ENCODE results near the gene TEDDM1.
"Not testable (repeated sequence)": the region's sequence is repeated elsewhere in the genome, so short reads cannot be mapped to it uniquely, and the experiment has no call there.

The TEDDM1 gene

DNA sequence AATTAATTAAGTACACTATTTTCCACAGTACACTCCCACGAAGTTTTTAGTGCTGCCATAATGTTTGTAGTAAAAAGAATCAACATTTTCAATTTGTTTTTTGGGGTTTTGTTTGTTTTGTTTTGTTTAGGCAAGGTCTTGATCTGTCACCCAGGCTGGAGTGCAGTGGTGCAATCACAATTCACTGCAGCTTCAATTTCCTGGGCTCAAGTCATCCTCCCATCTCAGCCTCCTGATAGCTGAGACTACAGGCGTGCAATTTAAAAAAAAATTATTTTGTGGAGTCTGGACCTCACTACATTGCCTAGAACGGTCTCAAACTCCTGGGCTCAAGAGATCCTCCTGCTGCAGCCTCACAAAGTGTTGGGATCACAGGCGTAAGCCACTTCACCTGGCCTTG is 20.3 kb downstream of the TEDDM1 start:
- no peak for DNase-seq (ENCODE audit: low read depth)

- DNase-seq (ENCODE audit: low read depth) = not testable (repeated sequence)
Measured at GRCh38 chr1:182379781-182380180, 20.7 kb downstream of the TEDDM1 start.

DNA sequence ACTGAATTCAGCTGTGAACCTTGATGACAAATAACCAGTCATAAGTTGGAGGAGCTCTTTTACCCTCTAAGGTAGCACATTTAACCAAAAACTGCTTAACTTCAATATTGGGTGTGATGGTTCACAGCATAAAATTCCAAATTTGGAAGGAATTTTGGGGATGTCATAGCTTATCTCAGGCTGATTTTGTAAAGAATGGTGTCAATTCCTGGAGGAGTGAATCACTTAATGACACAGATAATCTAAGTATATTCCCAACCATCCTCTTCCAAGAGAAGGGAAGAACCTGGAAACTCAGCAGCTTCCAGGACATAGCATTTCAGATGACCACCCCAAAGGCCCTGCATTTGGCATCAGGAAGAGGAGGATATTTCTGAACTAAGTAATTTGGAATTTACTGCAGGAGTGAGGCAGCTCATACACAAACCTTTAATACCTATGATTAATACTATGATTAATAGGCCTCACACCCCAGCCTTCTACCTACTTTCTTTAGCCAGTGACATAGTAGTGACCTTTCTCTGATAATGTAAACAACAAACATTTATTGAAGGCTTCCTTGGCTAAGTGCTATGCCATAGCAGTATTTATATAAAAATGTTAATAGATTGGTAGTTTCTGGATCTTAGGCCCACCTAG is 23.4 kb downstream of the TEDDM1 start:
- DNase-seq (ENCODE audit: low read depth) = no peak

GRCh38 chr1:182374101-182374834 is 26.2 kb downstream of the TEDDM1 start:
- DNase-seq (ENCODE audit: low read depth) = no peak

DNA sequence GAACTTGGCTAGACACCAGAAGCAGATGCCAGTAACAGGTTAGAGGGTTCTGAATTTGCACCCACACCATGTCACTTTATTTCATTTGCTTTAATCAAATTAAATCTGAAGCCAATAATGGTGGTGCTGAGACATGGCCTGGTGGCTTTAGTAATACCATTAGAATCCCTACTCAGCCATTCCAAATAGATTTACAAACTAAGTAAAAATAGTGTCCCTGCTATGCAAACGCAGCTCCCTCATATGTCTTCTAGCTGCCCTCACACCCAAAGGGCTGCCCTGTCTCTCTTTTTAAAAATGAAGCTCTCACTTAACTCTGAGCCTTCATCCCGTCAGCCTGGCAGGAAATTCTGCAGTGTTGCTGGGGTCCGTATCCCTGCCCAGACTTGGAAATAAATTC is 29.9 kb downstream of the TEDDM1 start:
- no peak for DNase-seq (ENCODE audit: low read depth)

DNA sequence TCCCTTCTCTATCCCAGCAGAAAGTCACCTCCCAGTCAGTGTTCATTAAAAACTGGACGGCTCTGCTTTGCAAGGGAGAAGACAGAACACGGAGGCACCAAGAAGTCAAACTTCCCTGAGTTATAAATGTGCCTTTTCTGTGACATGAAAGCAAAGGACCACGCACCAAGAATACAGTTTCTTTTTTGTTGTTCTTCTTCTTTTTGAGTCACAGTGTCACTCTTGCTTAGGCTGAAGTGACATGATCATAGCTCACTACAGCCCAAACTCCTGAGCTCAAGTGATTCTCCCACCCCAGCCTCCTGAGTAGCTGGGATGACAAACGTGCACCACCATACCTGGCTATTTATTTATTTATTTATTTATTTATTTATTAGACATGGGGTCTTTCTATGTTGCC is 31.6 kb downstream of the TEDDM1 start:
- no peak for DNase-seq (ENCODE audit: low read depth)

DNA sequence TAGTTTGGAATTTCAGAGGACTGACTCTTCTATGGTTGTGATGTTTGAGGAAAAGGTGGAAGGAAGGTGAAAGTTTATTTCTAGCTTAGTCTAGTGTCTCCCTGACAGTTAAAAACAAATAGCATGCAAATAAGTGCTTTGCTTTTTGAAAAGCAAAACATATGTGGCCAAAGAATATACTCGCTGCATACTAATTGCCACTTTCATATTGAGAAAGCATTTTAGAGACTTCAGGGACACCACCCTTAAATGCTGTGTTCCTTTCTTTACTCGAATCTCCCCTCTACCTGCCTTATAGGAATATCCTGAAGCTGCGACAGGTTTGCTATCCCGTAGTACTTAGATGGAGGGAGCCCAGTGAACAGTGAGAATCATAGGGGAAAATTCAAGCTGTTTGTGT is 32.1 kb downstream of the TEDDM1 start:
- no peak for DNase-seq (ENCODE audit: low read depth)

GRCh38 chr1:182367926-182368325 is 32.5 kb downstream of the TEDDM1 start:
- no peak for DNase-seq (ENCODE audit: low read depth)

DNA sequence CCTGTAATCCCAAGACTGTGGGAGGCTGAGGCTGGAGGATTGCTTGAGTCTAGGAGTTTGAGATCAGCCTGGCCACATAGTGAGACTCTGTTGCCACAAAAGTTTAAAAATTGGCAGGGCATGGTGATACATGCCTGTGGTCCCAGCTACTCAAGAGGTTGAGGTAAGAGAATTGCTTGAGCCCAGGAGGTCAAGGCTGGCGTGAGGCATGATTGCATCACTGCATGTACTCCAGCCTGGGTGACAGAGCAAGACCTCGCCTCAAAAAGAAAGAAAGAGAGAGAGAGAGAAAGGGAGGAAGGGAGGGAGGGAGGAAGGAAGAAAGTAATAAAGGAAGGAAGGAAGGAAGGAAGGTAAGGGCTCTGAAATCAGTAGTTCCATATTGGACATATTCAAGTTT is 33.9 kb downstream of the TEDDM1 start:
- no peak for DNase-seq (ENCODE audit: low read depth)

DNA sequence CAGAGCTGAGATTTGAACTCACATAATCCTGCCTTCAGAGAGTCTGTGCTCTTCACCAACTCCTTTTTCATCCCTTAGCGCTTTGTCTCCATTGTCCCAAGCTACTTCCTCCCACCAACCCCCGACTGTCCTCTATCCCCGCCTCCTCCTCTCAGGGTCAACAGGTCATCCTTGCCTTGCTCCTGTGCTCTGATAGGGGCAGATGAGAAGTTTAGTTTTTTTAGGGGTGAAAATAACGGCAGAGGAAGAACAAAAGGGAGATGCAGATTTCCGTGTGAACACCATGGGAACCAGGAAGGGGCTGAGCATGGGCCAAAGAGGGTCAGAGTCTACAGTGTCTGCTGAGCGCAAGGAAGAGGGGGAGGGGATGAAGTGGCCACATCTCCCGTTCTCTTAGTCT is 40.8 kb downstream of the TEDDM1 start:
- no peak for DNase-seq (ENCODE audit: low read depth)

- no peak for DNase-seq (ENCODE audit: low read depth)
Measured at GRCh38 chr1:182357913-182358312, 42.6 kb downstream of the TEDDM1 start.

GRCh38 chr1:182357171-182357570 is 43.3 kb downstream of the TEDDM1 start:
- no peak for DNase-seq (ENCODE audit: low read depth)

DNA sequence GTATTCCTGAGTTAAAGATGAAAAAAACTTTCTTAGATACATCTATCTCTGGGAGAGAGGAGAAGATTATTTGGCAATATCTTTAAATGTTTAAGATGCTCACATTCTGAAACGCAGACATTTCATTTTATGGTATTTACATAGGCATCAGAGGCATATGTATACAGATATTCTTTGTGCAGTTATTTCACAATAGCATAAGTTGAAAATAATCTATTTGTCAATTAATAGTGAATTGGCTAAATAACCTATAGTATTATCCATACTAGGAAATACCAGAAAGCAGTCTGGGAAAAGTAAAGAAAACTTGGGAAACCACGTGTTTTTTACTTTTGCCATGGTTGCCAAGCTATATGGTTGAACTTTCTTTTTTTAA is 44.8 kb downstream of the TEDDM1 start:
- no peak for DNase-seq (ENCODE audit: low read depth)

GRCh38 chr1:182351790-182352364 is 48.6 kb downstream of the TEDDM1 start:
- DNase-seq (ENCODE audit: low read depth) = no peak

DNA sequence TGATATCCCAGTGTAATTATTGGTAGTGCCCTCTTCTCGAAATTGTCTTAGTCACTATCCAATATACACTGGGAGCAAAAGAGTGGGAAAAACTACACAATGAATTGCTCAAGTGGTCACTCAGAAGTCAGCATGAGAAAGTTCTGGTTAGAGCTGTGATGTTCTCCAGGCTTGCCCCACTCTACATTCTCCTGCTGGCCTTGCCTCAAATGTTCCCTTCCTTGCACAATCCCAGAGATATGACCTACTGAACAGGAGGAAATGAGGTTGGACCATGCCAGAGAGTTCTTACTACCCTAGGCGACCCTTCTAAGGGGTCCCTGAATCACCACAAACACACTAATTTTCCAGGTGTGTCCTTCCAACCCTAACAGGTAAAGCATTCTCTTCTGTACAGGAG is 49.6 kb downstream of the TEDDM1 start:
- DNase-seq (ENCODE audit: low read depth) = no peak

GRCh38 chr1:182348961-182349747 is 51.3 kb downstream of the TEDDM1 start:
- DNase-seq (ENCODE audit: low read depth) = no peak
